ENCODE measurements around the gene PPIL3. TPM values are rescaled to one million over a fixed set of nuclear protein-coding genes. Genes with fewer than 3 reads are reported as not detected.

The PPIL3 gene
- 10 to 100 TPM; 43.9 to 57.7 TPM for total RNA-seq
- 10 to 100 TPM; 65.3 to 74.0 TPM for polyA plus RNA-seq (ENCODE audit: insufficient read length in 2 of 2)
- long read RNA-seq, donor 1, transcript PPIL3-209 (3 exons, 589 nt): major isoform, 5 of 9 reads
- long read RNA-seq, donor 1, partial matches to known transcripts: 0 of 9 reads
- long read RNA-seq, donor 1, other reads (novel, unspliced or antisense): 0 of 9 reads
- long read RNA-seq, donor 2, partial matches to known transcripts: 17 of 18 reads
- long read RNA-seq, donor 2, other reads (novel, unspliced or antisense): 0 of 18 reads
- long read RNA-seq, donor 3, partial matches to known transcripts: 0 of 7 reads
- long read RNA-seq, donor 3, other reads (novel, unspliced or antisense): 0 of 7 reads
- long read RNA-seq, donor 4, transcript PPIL3-209 (3 exons, 589 nt): major isoform, 5 of 125 reads
- long read RNA-seq, donor 4, partial matches to known transcripts: 110 of 125 reads
- long read RNA-seq, donor 4, other reads (novel, unspliced or antisense): 6 of 125 reads

DNA sequence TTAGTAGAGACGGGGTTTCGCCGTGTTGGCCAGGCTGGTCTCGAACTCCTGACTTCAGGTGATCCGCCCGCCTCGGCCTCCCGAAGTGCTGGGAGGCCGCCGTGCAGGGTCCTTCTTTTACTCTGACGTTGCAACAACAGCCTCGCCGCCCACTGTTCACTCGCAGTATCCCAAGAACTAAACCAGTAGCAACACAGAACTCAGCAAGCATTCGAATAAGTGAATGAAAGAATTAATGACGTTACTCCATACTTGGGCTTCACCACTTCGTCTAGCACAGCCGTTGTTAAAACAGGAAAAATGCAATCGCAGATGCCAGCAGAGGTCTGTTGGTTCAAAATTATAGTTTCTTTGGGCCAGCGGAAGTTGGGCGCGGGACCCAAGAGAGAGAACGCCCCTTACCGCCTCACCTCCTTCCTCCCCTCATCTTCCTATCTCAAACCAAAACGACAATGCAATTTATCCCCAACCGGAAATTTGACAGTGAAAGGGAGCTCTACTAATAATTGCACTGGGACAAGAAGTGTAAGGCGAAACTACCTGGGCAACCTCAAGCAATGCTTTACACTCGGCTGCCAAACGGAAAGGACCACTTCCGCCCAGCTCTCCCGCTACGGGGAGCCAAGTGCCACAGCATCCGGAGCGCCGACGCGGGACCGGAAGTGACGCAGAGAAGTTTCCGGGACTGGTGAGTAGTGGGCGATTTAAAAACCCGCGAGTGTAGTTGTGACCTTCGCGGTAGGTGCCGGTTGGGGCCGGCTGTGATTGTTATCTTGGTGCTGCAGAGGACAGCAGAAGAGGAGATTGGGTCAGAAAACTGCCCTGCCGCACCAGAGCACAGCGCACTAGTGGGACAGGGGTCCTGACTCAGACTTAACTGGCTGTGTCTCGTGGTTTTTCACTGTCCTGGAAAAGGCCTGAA is at the start of gene PPIL3, which contains the start of gene NIF3L1:
Gene PPIL3 (minus strand): TSS at position 374 of the 922 bp plus-strand sequence. CDS start 1,462 bp downstream, outside the sequence.
Gene NIF3L1 (plus strand): TSS at position 668 of the 922 bp plus-strand sequence. CDS start 2,573 bp downstream, outside the sequence.
- peaks cover 10% of the 10 kb centered on the region for H3K36me3 ChIP-seq (ENCODE audit: control insufficient read depth, insufficient read depth, low read length)
- H3K27ac ChIP-seq (ENCODE audit: low read depth, low read length): peak within 1 kb of the TSS; percentile 98
- H3K4me1 ChIP-seq (ENCODE audit: control insufficient read depth, insufficient read depth, low read length): peaks cover 20% of the 10 kb centered on the region
- H3K27me3 ChIP-seq (ENCODE audit: control insufficient read depth, insufficient read depth, low read length): no peaks in the 10 kb centered on the region
- peak within 1 kb of the TSS; percentile 95 for H3K4me3 ChIP-seq (ENCODE audit: low read depth, low read length)
- peak; percentile 93 to 99 (median 97) for DNase-seq (ENCODE audit: low read depth in 4 of 6, low spot score in 6 of 6)
- H3K9me3 ChIP-seq (ENCODE audit: control insufficient read depth, insufficient read depth, low read length): no peaks in the 10 kb centered on the region
- WGBS (ENCODE audit: insufficient coverage): under 1% methylated on average over 27 of the region's 50 CpGs

DNA sequence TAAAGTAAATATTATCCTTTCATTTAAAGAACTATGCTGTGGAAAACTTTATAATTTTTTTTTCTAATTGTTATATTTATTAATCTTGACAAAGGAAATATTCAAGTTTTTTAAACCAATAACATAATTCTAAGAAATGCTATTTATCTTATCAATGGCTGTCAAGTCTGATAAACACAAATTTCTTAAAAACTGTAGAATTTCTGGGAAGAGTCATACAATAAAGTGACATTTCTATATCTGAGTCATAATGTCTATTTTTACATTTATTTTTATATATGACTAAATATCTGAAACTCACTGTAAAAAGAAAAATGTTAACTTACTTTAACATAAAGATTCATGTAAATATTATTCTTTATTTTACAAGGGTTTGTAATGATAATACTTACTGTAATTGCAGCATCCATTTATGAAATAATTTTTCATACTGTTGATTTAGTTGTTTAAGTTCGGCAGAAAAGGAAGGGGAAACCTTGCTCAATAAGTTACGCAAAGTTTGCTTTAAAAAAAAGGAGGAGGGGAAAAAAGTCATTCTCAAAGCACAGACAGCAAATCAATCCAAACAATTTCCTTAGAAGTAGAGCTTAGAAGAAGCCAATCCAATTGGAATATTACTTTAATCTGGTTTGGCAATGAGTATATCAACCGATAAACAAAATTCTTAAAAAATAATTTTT is 42.2 kb upstream of the PPIL3 start:
- Histone ChIP-seq H3K27ac (ENCODE audit: low read depth, low read length) (no peak overlapping the region), H3K4me3 (ENCODE audit: low read depth, low read length) (no peak overlapping the region), H3K36me3 (ENCODE audit: control insufficient read depth, insufficient read depth, low read length) (peaks cover 27% of the 10 kb centered on the region), H3K4me1 (ENCODE audit: control insufficient read depth, insufficient read depth, low read length) (no peaks in the 10 kb centered on the region), H3K9me3 (ENCODE audit: control insufficient read depth, insufficient read depth, low read length) (no peaks in the 10 kb centered on the region), H3K27me3 (ENCODE audit: control insufficient read depth, insufficient read depth, low read length) (no peaks in the 10 kb centered on the region)
- DNase-seq (ENCODE audit: low read depth in 4 of 6, low spot score in 6 of 6): no peak
- no CpG with 5 or more reads among the region's 3 CpGs for WGBS (ENCODE audit: insufficient coverage)

DNA sequence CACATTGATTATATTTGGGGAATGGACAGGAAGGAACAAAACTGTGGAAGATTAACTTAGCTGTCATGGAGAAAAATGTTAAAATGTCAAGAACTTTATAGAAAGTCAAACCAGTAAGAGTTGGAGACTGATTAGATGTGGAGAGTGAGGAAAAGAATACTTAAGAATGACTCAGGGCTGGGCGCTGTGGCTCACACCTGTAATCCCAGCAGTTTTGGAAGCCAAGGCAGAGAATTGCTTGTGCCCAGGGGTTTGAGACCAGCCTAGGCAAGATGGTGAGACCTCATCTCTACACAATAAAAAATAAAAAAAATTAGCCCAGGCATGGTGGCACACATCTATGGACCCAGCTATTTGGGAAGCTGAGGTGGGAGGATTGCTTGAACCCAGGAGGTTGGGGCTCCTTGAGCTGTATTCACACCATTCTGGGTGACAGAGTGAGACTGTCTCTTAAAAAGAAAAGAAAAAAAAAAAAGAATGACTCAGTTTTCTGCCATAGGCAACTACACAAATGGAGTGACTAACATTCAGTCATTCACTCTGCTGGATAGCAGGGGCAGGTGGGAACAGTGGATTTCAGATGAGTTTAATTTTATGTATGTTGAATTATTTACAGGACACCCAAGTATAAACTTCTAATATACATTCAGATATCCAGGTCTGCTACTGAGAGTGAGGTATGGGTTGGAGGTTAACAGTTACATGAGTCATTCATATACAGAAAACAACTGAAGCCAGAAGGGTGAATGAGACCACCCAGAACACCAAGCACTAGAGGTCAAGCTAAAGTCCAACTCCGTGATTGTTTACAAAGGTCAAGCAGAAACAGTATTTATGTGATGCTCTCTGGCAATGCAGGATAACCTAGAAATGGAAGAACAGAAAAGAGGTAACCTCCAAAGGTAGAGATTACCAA is 40.7 kb upstream of the PPIL3 start:
- H3K4me3 ChIP-seq (ENCODE audit: low read depth, low read length): no peak overlapping the region
- WGBS (ENCODE audit: insufficient coverage): 88% methylated on average over 1 of the region's 2 CpGs
- no peaks in the 10 kb centered on the region for H3K4me1 ChIP-seq (ENCODE audit: control insufficient read depth, insufficient read depth, low read length)
- H3K27me3 ChIP-seq (ENCODE audit: control insufficient read depth, insufficient read depth, low read length): no peaks in the 10 kb centered on the region
- H3K9me3 ChIP-seq (ENCODE audit: control insufficient read depth, insufficient read depth, low read length): no peaks in the 10 kb centered on the region
- H3K27ac ChIP-seq (ENCODE audit: low read depth, low read length): no peak overlapping the region
- H3K36me3 ChIP-seq (ENCODE audit: control insufficient read depth, insufficient read depth, low read length): peaks cover 31% of the 10 kb centered on the region
- no peak for DNase-seq (ENCODE audit: low read depth in 4 of 6, low spot score in 6 of 6)

DNA sequence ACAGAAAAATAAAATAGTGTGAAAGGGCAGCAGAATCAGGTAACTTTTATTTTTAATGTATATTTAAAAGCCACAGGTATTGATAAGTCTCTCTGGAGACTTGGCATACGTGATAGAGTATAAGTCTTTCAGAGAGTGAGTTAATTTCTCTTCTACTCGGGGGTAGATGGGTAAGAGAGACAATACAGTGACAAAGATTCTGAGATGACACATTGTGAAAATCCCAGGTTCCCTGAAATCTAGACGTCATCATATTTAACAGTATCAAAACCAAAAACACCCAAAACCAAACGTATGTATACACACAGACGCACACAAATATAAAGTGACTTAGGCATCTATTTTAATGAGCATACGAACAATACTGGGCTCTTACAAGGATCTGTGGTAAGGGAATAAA is 33.6 kb upstream of the PPIL3 start:
- Histone ChIP-seq H3K9me3 (ENCODE audit: control insufficient read depth, insufficient read depth, low read length) (no peaks in the 10 kb centered on the region), H3K4me1 (ENCODE audit: control insufficient read depth, insufficient read depth, low read length) (no peaks in the 10 kb centered on the region), H3K4me3 (ENCODE audit: low read depth, low read length) (no peak overlapping the region), H3K27me3 (ENCODE audit: control insufficient read depth, insufficient read depth, low read length) (no peaks in the 10 kb centered on the region), H3K36me3 (ENCODE audit: control insufficient read depth, insufficient read depth, low read length) (peaks cover 34% of the 10 kb centered on the region), H3K27ac (ENCODE audit: low read depth, low read length) (no peak overlapping the region)
- no CpG with 5 or more reads among the region's 6 CpGs for WGBS (ENCODE audit: insufficient coverage)
- DNase-seq (ENCODE audit: low read depth in 4 of 6, low spot score in 6 of 6): no peak

DNA sequence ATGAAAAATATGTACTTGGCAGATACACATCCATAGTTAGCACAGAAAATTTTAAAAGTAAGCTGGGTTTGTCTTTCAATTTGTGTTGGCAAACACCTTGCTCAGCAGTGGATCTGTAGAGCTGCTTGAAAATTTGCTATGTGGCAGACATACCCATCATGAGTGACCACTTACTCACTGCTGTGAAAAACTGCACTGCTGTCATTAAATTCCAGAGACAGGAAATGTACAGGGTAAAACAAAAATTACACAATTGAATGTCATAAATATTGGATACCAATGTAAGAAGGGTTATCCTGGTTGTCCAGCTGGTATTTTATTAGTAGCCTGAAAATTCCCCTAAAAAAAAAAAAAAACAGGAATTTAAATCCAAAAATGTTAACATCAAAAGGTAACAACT is 24.8 kb upstream of the PPIL3 start:
- Histone ChIP-seq H3K9me3 (ENCODE audit: control insufficient read depth, insufficient read depth, low read length) (no peaks in the 10 kb centered on the region), H3K4me3 (ENCODE audit: low read depth, low read length) (no peak overlapping the region), H3K27me3 (ENCODE audit: control insufficient read depth, insufficient read depth, low read length) (no peaks in the 10 kb centered on the region), H3K27ac (ENCODE audit: low read depth, low read length) (no peak overlapping the region), H3K4me1 (ENCODE audit: control insufficient read depth, insufficient read depth, low read length) (no peaks in the 10 kb centered on the region), H3K36me3 (ENCODE audit: control insufficient read depth, insufficient read depth, low read length) (peaks cover 36% of the 10 kb centered on the region)
- DNase-seq (ENCODE audit: low read depth in 4 of 6, low spot score in 6 of 6): no peak

DNA sequence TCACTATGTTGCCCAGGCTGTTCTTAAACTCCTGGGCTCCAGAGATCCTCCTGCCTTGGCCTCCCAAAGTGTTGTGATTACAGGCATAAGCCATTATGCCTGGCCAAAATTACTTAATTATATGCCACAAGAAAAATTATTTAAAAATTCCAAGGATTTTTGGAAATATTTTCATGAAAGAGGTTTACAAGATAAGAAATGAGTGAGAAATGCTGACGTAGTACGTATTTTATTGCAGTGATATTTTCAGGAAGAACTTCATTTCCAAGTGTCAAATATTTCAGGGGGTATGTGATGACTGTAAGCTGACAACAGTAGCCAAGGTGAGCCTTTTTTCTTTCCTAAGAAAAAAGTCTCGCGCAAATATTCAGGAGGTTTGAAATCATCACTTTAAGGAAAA is 21.1 kb upstream of the PPIL3 start:
- Histone ChIP-seq H3K4me3 (ENCODE audit: low read depth, low read length) (no peak overlapping the region), H3K27me3 (ENCODE audit: control insufficient read depth, insufficient read depth, low read length) (no peaks in the 10 kb centered on the region), H3K36me3 (ENCODE audit: control insufficient read depth, insufficient read depth, low read length) (peaks cover 39% of the 10 kb centered on the region), H3K4me1 (ENCODE audit: control insufficient read depth, insufficient read depth, low read length) (no peaks in the 10 kb centered on the region), H3K27ac (ENCODE audit: low read depth, low read length) (no peak overlapping the region), H3K9me3 (ENCODE audit: control insufficient read depth, insufficient read depth, low read length) (no peaks in the 10 kb centered on the region)
- 100% methylated on average over 1 of the region's 4 CpGs for WGBS (ENCODE audit: insufficient coverage)
- no peak for DNase-seq (ENCODE audit: low read depth in 4 of 6, low spot score in 6 of 6)

DNA sequence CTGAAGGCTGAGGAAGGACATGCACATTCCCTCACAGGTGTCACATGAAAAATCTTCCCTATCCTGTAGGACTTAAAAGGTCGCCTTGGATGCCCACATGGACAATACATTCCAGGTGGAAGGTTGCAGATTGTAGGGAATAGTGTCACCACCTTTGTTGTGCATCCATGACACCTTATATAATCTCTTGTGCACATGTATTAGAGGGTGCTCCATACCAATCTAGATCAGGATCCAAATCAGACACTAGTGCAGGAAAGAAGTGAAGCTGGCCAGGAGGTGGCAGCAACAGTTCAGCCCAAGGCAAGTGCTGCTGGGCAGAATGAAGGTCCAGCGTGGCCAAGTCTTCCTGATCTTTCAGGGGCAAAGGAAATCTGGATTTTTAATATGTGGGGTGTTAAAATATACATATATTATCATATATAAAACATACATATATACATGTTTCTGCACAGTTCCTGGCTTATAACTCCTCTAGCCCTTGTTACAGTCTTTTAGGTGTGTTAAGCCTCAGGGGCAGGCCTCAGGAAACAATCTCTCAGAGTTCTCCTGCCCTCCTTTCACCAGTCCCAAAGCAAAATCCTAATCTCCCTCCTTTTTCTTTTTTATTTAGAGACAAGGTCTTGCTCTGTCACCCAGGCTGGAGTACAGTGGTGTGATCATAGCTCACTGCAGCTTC is 16.9 kb upstream of the PPIL3 start:
- WGBS (ENCODE audit: insufficient coverage): no CpG with 5 or more reads among the region's 2 CpGs
- Histone ChIP-seq H3K27ac (ENCODE audit: low read depth, low read length) (no peak overlapping the region), H3K4me3 (ENCODE audit: low read depth, low read length) (no peak overlapping the region), H3K27me3 (ENCODE audit: control insufficient read depth, insufficient read depth, low read length) (no peaks in the 10 kb centered on the region), H3K4me1 (ENCODE audit: control insufficient read depth, insufficient read depth, low read length) (no peaks in the 10 kb centered on the region), H3K9me3 (ENCODE audit: control insufficient read depth, insufficient read depth, low read length) (no peaks in the 10 kb centered on the region), H3K36me3 (ENCODE audit: control insufficient read depth, insufficient read depth, low read length) (peaks cover 39% of the 10 kb centered on the region)
- peak; percentile 15 to 80 (median 43) for DNase-seq (ENCODE audit: low read depth in 4 of 6, low spot score in 6 of 6)

DNA sequence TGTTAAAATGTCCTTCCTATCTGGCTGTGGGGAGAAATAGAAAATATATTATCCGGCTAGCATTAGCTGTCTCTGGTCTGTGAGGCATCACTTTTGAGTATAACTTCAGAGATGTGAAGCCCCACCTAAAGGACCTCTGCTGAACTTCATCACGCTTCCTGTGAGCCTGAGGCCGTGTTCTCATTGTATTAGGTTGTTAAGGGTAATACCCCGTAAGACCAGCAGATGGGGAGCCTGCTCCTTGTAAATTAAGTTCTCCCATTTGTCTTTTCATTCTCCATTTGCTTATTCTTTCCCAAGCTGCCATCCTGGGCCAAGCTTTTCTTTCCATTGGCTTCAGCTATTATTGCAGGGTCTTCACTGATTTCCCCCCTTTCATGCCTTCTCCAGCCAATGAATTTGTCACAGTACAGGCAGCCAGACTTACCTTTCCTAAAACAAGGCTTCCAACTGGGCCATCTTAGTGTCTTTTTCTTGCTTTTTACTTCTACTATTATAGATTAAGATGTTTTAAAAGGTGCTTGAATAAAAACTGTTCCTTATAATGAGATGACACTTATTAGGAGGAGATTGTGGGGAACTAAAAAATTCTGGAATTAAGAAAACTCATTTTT is 12.7 kb upstream of the PPIL3 start:
- H3K27ac ChIP-seq (ENCODE audit: low read depth, low read length): no peak overlapping the region
- no peak overlapping the region for H3K4me3 ChIP-seq (ENCODE audit: low read depth, low read length)
- H3K4me1 ChIP-seq (ENCODE audit: control insufficient read depth, insufficient read depth, low read length): no peaks in the 10 kb centered on the region
- H3K36me3 ChIP-seq (ENCODE audit: control insufficient read depth, insufficient read depth, low read length): peaks cover 24% of the 10 kb centered on the region
- no peaks in the 10 kb centered on the region for H3K9me3 ChIP-seq (ENCODE audit: control insufficient read depth, insufficient read depth, low read length)
- peak in 5 of 6 donors; percentile 29 to 90 (median 54) for DNase-seq (ENCODE audit: low read depth in 4 of 6, low spot score in 6 of 6)
- H3K27me3 ChIP-seq (ENCODE audit: control insufficient read depth, insufficient read depth, low read length): no peaks in the 10 kb centered on the region
- no CpG with 5 or more reads among the region's 4 CpGs for WGBS (ENCODE audit: insufficient coverage)
